ENCODE results near the gene C1GALT1. TPM values are rescaled to one million over a fixed set of nuclear protein-coding genes. Genes with fewer than 3 reads are reported as not detected.

The C1GALT1 gene
- total and polyA plus RNA-seq, 9 of the 15 experiments (the other 6 are each of a cell fraction or from before 2014, with no cell fraction given) = 5.0 to 33.2 (median 24.1) TPM

- TF ChIP-seq, protein P1, sequence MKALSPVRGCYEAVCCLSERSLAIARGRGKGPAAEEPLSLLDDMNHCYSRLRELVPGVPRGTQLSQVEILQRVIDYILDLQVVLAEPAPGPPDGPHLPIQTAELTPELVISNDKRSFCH (CRISPR knock-in tag; IDR thresholded peaks at IDR 0.05) = no peak
- TF ChIP-seq, protein P1 (tag; IDR thresholded peaks at IDR 0.05) = peak; percentile 57; the same call in 1 of the 2 replicates
- TF ChIP-seq FOS (IDR thresholded peaks at IDR 0.05; ENCODE audit: extremely low read depth, insufficient read length) (no peak), USF1 (CRISPR knock-in tag; IDR thresholded peaks at IDR 0.05) (no peak), ZNF785 (CRISPR knock-in tag; IDR thresholded peaks at IDR 0.05) (no peak), PTTG1 (tag; IDR thresholded peaks at IDR 0.05; ENCODE audit: low read depth) (peak; percentile 75), NFRKB (IDR thresholded peaks at IDR 0.05; ENCODE audit: low read depth) (no peak), ZNF77 (CRISPR knock-in tag; IDR thresholded peaks at IDR 0.05) (no peak), DIDO1 (tag; IDR thresholded peaks at IDR 0.05; ENCODE audit: low read depth) (0 out of 2 replicates have a peak, but pooled peaks have one; percentile 37), CTCF (IDR thresholded peaks at IDR 0.05 in 2 of 3, conservative IDR thresholded peaks at IDR 0.05 in 1 of 3; ENCODE audit: insufficient read depth in 2 of 3, low read depth in 1 of 3, low read length in 3 of 3) (no peak), CBX1 (IDR thresholded peaks at IDR 0.05; ENCODE audit: low read depth) (no peak), ZNF318 (IDR thresholded peaks at IDR 0.05; ENCODE audit: borderline replicate concordance in 1 of 2, low read depth in 1 of 2) (no peak), NFXL1 (CRISPR knock-in tag; IDR thresholded peaks at IDR 0.05) (no peak), NR2C2 (CRISPR knock-in tag; IDR thresholded peaks at IDR 0.05) (no peak), NR2C2 (tag; IDR thresholded peaks at IDR 0.05) (peak; percentile 18; the same call in 1 of the 2 replicates), NR2C1 (IDR thresholded peaks at IDR 0.05) (no peak), NR2C1 (tag; IDR thresholded peaks at IDR 0.05) (peak; percentile 68)
Measured at GRCh38 chr7:7266257-7266881, 84.0 kb downstream of the C1GALT1 start (continued).

All from K562 (cell line).